HEK293T (cell line): ENCODE results near the gene SEMA4D.

Experiments used
- CTCF ChIA-PET: fragments of 350-600 bp; formaldehyde crosslinking; extraction: SDS; loops from one replicate; lab custom pipeline; 2021; ENCODE audit warnings: antibody characterized with exemption, inconsistent platforms; lab: Yijun Ruan, JAX
- POLR2A ChIA-PET: fragments of 350-600 bp; formaldehyde crosslinking; extraction: SDS; loops from one replicate; lab custom pipeline; 2020; ENCODE audit warnings: antibody characterized with exemption, inconsistent platforms; lab: Yijun Ruan, JAX
- DNase-seq: peaks from one replicate; pipeline ENCODE4 v3.0.0; 2012; ENCODE audit warnings: mixed read lengths; ENCODE audit errors: extremely low spot score
- ARNT ChIP-seq: fragments of 450-650 bp; IDR thresholded peaks from 2 replicates; pipeline ENCODE4 v1.6.1; 2017; ENCODE audit warnings: mild to moderate bottlenecking
- BHLHE40 ChIP-seq: fragments of 450-650 bp; IDR thresholded peaks from 2 replicates; pipeline ENCODE4 v1.6.1; 2016; ENCODE audit warnings: mild to moderate bottlenecking, moderate library complexity, borderline replicate concordance
- CTBP1 ChIP-seq: fragments of 450-650 bp; IDR thresholded peaks from 2 replicates; pipeline ENCODE4 v1.6.1; 2016; ENCODE audit warnings: borderline replicate concordance
- ELF4 ChIP-seq: fragments of 450-650 bp; IDR thresholded peaks from 2 replicates; pipeline ENCODE4 v1.6.1; 2017; ENCODE audit warnings: antibody characterized with exemption
- FOXA1 ChIP-seq: fragments of 450-650 bp; IDR thresholded peaks from 2 replicates; pipeline ENCODE4 v1.6.1; 2016; ENCODE audit warnings: mild to moderate bottlenecking
- FOXK2 ChIP-seq: fragments of 450-650 bp; IDR thresholded peaks from 2 replicates; pipeline ENCODE4 v1.6.1; 2016; ENCODE audit warnings: mild to moderate bottlenecking
- FOXM1 ChIP-seq: fragments of 450-650 bp; IDR thresholded peaks from 2 replicates; pipeline ENCODE4 v1.6.1; 2017; ENCODE audit warnings: mild to moderate bottlenecking, borderline replicate concordance
- HDGF ChIP-seq: fragments of 450-650 bp; IDR thresholded peaks from 2 replicates; pipeline ENCODE4 v1.6.1; 2017; ENCODE audit warnings: antibody characterized with exemption, borderline replicate concordance
- L3MBTL2 ChIP-seq: fragments of 450-650 bp; conservative IDR thresholded peaks from 2 replicates; pipeline ENCODE4 v1.6.1; 2016; ENCODE audit warnings: mild to moderate bottlenecking
- LEF1 ChIP-seq: fragments of 450-650 bp; IDR thresholded peaks from 2 replicates; pipeline ENCODE4 v1.6.1; 2017; ENCODE audit warnings: mild to moderate bottlenecking, borderline replicate concordance
- NFRKB ChIP-seq: fragments of 450-650 bp; IDR thresholded peaks from 2 replicates; pipeline ENCODE4 v1.6.1; 2016; ENCODE audit warnings: mild to moderate bottlenecking, moderate library complexity
- PKNOX1 ChIP-seq: fragments of 450-650 bp; IDR thresholded peaks from 2 replicates; pipeline ENCODE4 v1.6.1; 2016
- SP1 ChIP-seq: fragments of 450-650 bp; IDR thresholded peaks from 2 replicates; pipeline ENCODE4 v1.6.1; 2017
- SUZ12 ChIP-seq: fragments of 450-650 bp; IDR thresholded peaks from 2 replicates; pipeline ENCODE4 v1.6.1; 2016; ENCODE audit warnings: mild to moderate bottlenecking
- TARDBP ChIP-seq: fragments of 450-650 bp; IDR thresholded peaks from 2 replicates; pipeline ENCODE4 v1.6.1; 2016
- ZNF384 ChIP-seq: fragments of 450-650 bp; IDR thresholded peaks from 2 replicates; pipeline ENCODE4 v1.6.1; 2016

Gene SEMA4D

GRCh38 chr9:89421595-89421994 is 76.3 kb downstream of the SEMA4D start:
- no peak for DNase-seq
- ChIA-PET CTCF (no interaction called here), POLR2A (no interaction called here)
- TF ChIP-seq TARDBP: no peak
- no peak for TF ChIP-seq PKNOX1
- TF ChIP-seq ARNT: no peak
- no peak for TF ChIP-seq SP1
- TF ChIP-seq SUZ12: no peak
- no peak for TF ChIP-seq ELF4
- no peak for TF ChIP-seq BHLHE40
- TF ChIP-seq HDGF: no peak
- no peak for TF ChIP-seq NFRKB
- no peak for TF ChIP-seq FOXM1

- no peak for DNase-seq
- POLR2A ChIA-PET: no interaction called here
Measured at GRCh38 chr9:89420397-89421178, 77.3 kb downstream of the SEMA4D start.

GRCh38 chr9:89419978-89420394 is 77.9 kb downstream of the SEMA4D start:
- CTCF ChIA-PET: no interaction called here
- DNase-seq: no peak
- POLR2A ChIA-PET: no interaction called here
- TF ChIP-seq LEF1 (no peak), ARNT (no peak), ZNF384 (no peak), TARDBP (no peak), SUZ12 (no peak), NFRKB (no peak), BHLHE40 (no peak), L3MBTL2 (no peak), HDGF (no peak), FOXA1 (no peak), SP1 (no peak), FOXM1 (no peak), ELF4 (no peak), FOXK2 (no peak)

More at GRCh38 chr9:89420397-89421178, 77.3 kb downstream of the SEMA4D start:
- TF ChIP-seq BHLHE40 (no peak), FOXA1 (no peak), NFRKB (no peak), SP1 (no peak), HDGF (no peak), L3MBTL2 (no peak), ELF4 (no peak), FOXM1 (no peak), TARDBP (no peak), ARNT (no peak), ZNF384 (no peak), SUZ12 (no peak), CTBP1 (no peak), PKNOX1 (no peak), FOXK2 (no peak), LEF1 (no peak)
- CTCF ChIA-PET: no interaction called here

GRCh38 chr9:89418882-89419640 is 78.9 kb downstream of the SEMA4D start:
- TF ChIP-seq BHLHE40 (no peak), PKNOX1 (no peak), FOXK2 (no peak), CTBP1 (no peak), ELF4 (no peak), SP1 (no peak), L3MBTL2 (no peak)
- ChIA-PET CTCF (no interaction called here), POLR2A (no interaction called here)
- DNase-seq: no peak

- ChIA-PET CTCF (no interaction called here), POLR2A (no interaction called here)
- TF ChIP-seq LEF1: no peak
- no peak for TF ChIP-seq SUZ12
- no peak for TF ChIP-seq PKNOX1
- TF ChIP-seq ZNF384: no peak
- no peak for TF ChIP-seq CTBP1
- no peak for TF ChIP-seq FOXA1
- no peak for TF ChIP-seq TARDBP
- no peak for TF ChIP-seq FOXK2
- TF ChIP-seq FOXM1: no peak
- DNase-seq: no peak
Measured at GRCh38 chr9:89418474-89418845, 79.5 kb downstream of the SEMA4D start.
